Prostate gland (tissue), 2 donors: ENCODE data around the gene SYT12. TPM values are rescaled to one million over a fixed set of nuclear protein-coding genes. Genes with fewer than 3 reads are reported as not detected.

Experiments used
- DNase-seq: peaks from one replicate; pipeline ENCODE4 v3.0.0-alpha.2; 2019; ENCODE audit warnings: low spot score
- H3K27ac ChIP-seq, 2 donors: fragments of 200-600 bp; sonication (generic); 2 replicates each; pipeline ENCODE4 v1.5.1; 2017 to 2019
- H3K27me3 ChIP-seq: fragments of 200-600 bp; sonication (generic); replicated peaks from 2 replicates; pipeline ENCODE4 v1.5.1; 2019; ENCODE audit not compliant: insufficient read depth
- H3K36me3 ChIP-seq, 2 donors: fragments of 200-600 bp; sonication (generic); 1 replicate in 1 of 2; 2 replicates in 1 of 2; pipeline versions ENCODE4 v1.5.1 to v1.8.1; 2017 to 2019
- H3K4me1 ChIP-seq: fragments of 200-600 bp; sonication (generic); replicated peaks from 2 replicates; pipeline ENCODE4 v1.5.1; 2019
- H3K4me3 ChIP-seq, 2 donors: fragments of 200-600 bp; sonication (generic); 2 replicates each; pipeline ENCODE4 v1.5.1; 2017 to 2019
- H3K9me3 ChIP-seq: fragments of 200-600 bp; sonication (generic); 2 replicates; pipeline ENCODE4 v1.5.1; 2017
- POLR2A ChIP-seq: fragments of 450-650 bp; IDR thresholded peaks from one replicate; pipeline ENCODE4 v1.6.1; 2016; ENCODE audit warnings: antibody characterized with exemption, mild to moderate bottlenecking
- POLR2AphosphoS5 ChIP-seq: sonication (generic); formaldehyde crosslinking; IDR thresholded peaks from one replicate; pipeline ENCODE4 v1.6.1; 2017; ENCODE audit warnings: antibody characterized with exemption
- WGBS: methylation state at CpG from one replicate; pipeline ENCODE4 v1.1.5; 2018; 5-methylcytosine and 5-hydroxymethylcytosine counted together
- intact Hi-C: fragments of 100-400 bp; cut with DNase I; formaldehyde crosslinking; loops from one replicate; pipeline ENCODE4 v1.14.2; 2022
- total RNA-seq, 2 donors: library from RNA; depleted of rRNA; stranded (reverse); fragments of >200 nt; gene quantifications; one replicate each; pipeline ENCODE4 v1.1.0, GENCODE V29; 2016
- TF ChIP-seq, protein P1 (sequence below), 4 experiments: fragments of 200-600 bp in 2 of 4; fragments of 450-650 bp in 2 of 4; sonication (generic) in 2 of 4; IDR thresholded peaks; 1 replicate in 3 of 4; 2 replicates in 1 of 4; pipeline ENCODE4 v1.5.1; 2016 to 2019; ENCODE audit warnings: antibody characterized with exemption in 4 of 4, mild to moderate bottlenecking in 2 of 4, moderate library complexity in 2 of 4

The SYT12 gene
- total RNA-seq, 2 donors from 2014 or later, result 2.1 to 3.4 TPM

DNA sequence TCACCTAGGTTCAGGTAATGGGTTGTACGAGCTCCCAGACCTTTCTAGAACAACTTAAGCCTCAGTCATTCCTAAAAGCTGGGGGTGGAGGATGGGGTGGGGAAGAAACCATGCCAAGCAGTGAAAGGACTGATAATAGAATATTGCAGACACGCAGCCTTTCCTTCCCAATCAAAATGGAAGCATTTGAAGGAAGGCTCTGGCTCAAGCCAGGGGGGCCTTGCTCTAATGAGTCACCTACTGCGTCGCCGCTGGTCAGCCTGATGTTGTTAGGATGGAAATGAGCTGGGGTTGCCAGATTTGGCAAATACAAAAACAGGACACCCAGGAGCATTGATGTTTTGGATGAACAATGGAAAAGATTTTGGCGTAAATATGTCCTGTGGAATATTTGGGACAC lies 6.2 kb downstream of the SYT12 start:
- 86% methylated on average over 6 of the region's 6 CpGs for WGBS
- TF ChIP-seq, protein P1, sequence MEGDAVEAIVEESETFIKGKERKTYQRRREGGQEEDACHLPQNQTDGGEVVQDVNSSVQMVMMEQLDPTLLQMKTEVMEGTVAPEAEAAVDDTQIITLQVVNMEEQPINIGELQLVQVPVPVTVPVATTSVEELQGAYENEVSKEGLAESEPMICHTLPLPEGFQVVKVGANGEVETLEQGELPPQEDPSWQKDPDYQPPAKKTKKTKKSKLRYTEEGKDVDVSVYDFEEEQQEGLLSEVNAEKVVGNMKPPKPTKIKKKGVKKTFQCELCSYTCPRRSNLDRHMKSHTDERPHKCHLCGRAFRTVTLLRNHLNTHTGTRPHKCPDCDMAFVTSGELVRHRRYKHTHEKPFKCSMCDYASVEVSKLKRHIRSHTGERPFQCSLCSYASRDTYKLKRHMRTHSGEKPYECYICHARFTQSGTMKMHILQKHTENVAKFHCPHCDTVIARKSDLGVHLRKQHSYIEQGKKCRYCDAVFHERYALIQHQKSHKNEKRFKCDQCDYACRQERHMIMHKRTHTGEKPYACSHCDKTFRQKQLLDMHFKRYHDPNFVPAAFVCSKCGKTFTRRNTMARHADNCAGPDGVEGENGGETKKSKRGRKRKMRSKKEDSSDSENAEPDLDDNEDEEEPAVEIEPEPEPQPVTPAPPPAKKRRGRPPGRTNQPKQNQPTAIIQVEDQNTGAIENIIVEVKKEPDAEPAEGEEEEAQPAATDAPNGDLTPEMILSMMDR (IDR thresholded peaks at IDR 0.05), result no peak
- no peak for TF ChIP-seq POLR2AphosphoS5
- TF ChIP-seq POLR2A, result no peak

DNA sequence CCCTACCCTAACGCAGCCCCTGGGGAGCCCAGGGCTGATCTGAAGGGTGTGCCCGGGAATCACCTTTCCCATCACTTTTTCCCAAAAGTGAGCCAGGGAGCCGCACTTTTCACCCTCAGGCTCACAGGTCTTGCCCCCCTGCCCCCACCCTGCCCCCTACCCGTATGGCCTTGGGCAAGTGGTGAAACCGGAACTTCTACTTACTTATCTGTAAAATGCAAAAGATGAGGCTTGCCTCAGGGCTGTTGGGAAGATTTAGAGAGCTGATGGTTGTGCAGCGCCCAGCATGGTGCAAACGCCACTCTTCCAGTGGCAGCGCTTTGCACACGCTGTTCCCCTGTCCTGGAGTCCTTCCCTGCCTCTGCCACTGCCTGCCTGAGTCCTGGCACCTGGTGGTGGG lies 8.0 kb downstream of the SYT12 start:
- no peaks in the 10 kb centered on the region for H3K4me1 ChIP-seq
- no peak overlapping the region for H3K4me3 ChIP-seq
- whole genome bisulfite sequencing, result 71% methylated on average over 9 of the region's 9 CpGs
- no peak for DNase-seq
- no peak for TF ChIP-seq POLR2AphosphoS5
- no peak for TF ChIP-seq POLR2A
- TF ChIP-seq, protein P1 (IDR thresholded peaks at IDR 0.05), result no peak
- no peaks in the 10 kb centered on the region for H3K9me3 ChIP-seq
- no peaks in the 10 kb centered on the region for H3K27me3 ChIP-seq
- intact Hi-C loops, result no loop called here
- no peak overlapping the region for H3K27ac ChIP-seq
- no peaks in the 10 kb centered on the region for H3K36me3 ChIP-seq

More for the DNA sequence above, 6.2 kb downstream of the SYT12 start:
- no peak overlapping the region for H3K27ac ChIP-seq
- H3K4me1 ChIP-seq, result no peaks in the 10 kb centered on the region
- no peaks in the 10 kb centered on the region for H3K27me3 ChIP-seq
- intact Hi-C loops, result no loop called here
- no peaks in the 10 kb centered on the region for H3K9me3 ChIP-seq
- H3K36me3 ChIP-seq, result no peaks in the 10 kb centered on the region
- no peak overlapping the region for H3K4me3 ChIP-seq
- DNase-seq, result no peak

DNA sequence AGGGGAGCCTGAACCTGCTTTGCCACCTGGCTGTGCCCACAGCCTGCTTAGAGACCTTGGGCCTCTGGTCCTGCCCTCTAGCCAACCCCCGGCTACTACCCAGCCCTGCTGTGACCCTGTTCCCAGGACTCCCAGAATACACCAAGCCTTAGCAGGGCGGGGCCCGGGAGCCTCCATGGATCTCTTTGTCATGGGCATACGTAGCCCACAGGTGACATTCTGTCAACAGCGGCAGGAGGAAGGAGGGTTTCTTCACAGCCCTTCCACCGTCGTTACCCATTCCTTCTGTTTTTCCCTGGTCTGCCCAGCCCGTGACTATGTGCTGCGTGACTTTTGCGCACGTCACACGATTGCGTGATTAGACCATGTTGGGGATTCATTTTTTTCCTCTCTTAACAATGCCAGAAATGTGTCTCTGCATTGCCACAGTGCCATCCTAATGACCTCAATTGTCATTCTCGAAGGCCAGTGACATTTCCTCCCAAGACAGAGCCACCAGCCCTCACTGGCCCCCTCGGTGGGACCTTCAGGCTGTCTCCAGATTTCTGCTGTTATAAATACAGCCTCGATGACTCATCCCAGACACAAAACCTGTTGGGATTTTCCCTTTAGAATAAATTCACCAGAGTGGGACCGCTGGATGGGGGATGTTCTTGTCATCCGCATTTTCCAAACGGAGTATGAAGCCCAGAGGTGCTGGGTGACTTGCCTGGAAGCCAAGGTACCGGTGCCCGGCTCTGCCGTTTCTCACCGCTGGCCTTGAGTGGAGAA lies 9.0 kb downstream of the SYT12 start:
- no peaks in the 10 kb centered on the region for H3K4me1 ChIP-seq
- H3K4me3 ChIP-seq, result no peak overlapping the region
- intact Hi-C loops, result no loop called here
- no peak overlapping the region for H3K27ac ChIP-seq
- no peaks in the 10 kb centered on the region for H3K27me3 ChIP-seq
- WGBS, result 80% methylated on average over 23 of the region's 23 CpGs
- H3K9me3 ChIP-seq, result no peaks in the 10 kb centered on the region
- no peak for TF ChIP-seq POLR2A
- TF ChIP-seq POLR2AphosphoS5, result no peak
- TF ChIP-seq, protein P1 (IDR thresholded peaks at IDR 0.05), result no peak
- no peak for DNase-seq
- no peaks in the 10 kb centered on the region for H3K36me3 ChIP-seq

DNA sequence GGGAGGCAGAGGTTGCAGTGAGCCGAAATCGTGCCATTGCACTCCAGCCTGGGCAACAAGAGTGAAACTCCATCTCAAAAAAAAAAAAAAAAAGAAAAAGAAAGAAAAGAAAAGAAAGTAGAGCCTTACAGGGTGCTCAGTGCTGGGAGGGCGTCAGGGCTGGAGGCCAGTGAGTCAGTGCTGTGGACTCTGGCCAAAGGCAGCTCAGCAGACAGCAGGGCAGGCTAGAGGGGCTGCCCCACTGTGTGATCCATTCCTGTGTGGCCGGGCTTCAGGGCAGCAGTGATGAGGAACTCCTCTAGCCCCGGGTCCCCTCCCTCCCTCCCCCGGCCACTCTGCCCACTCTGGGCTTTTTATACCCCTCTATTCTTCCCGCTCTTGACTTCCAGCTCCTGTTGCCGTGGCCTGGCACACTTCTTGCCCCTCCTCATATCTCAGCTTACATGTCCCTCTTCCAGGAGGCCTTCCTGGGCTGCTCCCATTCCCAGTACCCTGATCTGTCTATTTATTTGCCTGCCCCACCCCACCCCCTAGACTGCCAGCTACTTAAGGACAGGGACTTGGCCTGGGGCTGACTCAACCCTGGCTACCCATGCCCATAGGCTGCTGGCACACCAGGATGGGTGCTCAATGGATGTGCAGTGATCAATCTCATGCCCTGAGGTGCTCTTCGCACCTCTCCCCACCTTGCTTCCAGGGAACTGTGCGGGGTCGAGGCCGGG lies 10.1 kb downstream of the SYT12 start:
- Histone ChIP-seq H3K9me3 (no peaks in the 10 kb centered on the region), H3K4me3 (no peak overlapping the region), H3K4me1 (no peaks in the 10 kb centered on the region), H3K36me3 (no peaks in the 10 kb centered on the region), H3K27me3 (no peaks in the 10 kb centered on the region), H3K27ac (no peak overlapping the region)
- intact Hi-C loops, result no loop called here
- no peak for DNase-seq
- 64% methylated on average over 12 of the region's 12 CpGs for WGBS
- TF ChIP-seq POLR2AphosphoS5 (no peak), POLR2A (no peak)
- TF ChIP-seq, protein P1 (IDR thresholded peaks at IDR 0.05), result no peak
